Neuronal stem cell (in vitro differentiated cells): ENCODE data around the gene GRIK2.

ENCODE experiments used
- DNase-seq: peaks from one replicate; pipeline ENCODE4 v3.0.0-alpha.2; 2013; ENCODE audit warnings: low spot score
- H2AFZ ChIP-seq: one replicate; pipeline ENCODE4 v1.6.1; 2013; ENCODE audit warnings: mild to moderate bottlenecking, low read length, inconsistent platforms
- H2AK5ac ChIP-seq: 2 replicates; pipeline ENCODE4 v1.6.1; 2013; ENCODE audit warnings: low read depth, mild to moderate bottlenecking, inconsistent platforms, low read length, moderate library complexity, mixed read lengths
- H2BK120ac ChIP-seq: 2 replicates; pipeline ENCODE4 v1.6.1; 2013; ENCODE audit warnings: low read depth, mild to moderate bottlenecking, inconsistent platforms, low read length, moderate library complexity, mixed read lengths
- H2BK12ac ChIP-seq: one replicate; pipeline ENCODE4 v1.6.1; 2013; ENCODE audit warnings: low read length, inconsistent platforms
- H2BK15ac ChIP-seq: 2 replicates; pipeline ENCODE4 v1.6.1; 2013; ENCODE audit warnings: mild to moderate bottlenecking, low read length, inconsistent platforms, mixed read lengths
- H2BK5ac ChIP-seq: one replicate; pipeline ENCODE4 v1.6.1; 2013; ENCODE audit warnings: inconsistent platforms, mild to moderate bottlenecking, low read length, moderate library complexity
- H3K14ac ChIP-seq: one replicate; pipeline ENCODE4 v1.6.1; 2013; ENCODE audit warnings: low read length, inconsistent platforms
- H3K18ac ChIP-seq: 2 replicates; pipeline ENCODE4 v1.6.1; 2013; ENCODE audit warnings: low read length, inconsistent platforms
- H3K23ac ChIP-seq: 2 replicates; pipeline ENCODE4 v1.6.1; 2013; ENCODE audit warnings: low read depth, mild to moderate bottlenecking, mixed read lengths, low read length, inconsistent platforms; ENCODE audit not compliant: poor library complexity
- H3K27ac ChIP-seq: replicated peaks from 3 replicates; pipeline ENCODE4 v1.5.1; 2013; ENCODE audit warnings: low read length, inconsistent platforms
- H3K27me3 ChIP-seq, 3 experiments: 2 replicates each; pipeline ENCODE4 v1.6.1; 2013; ENCODE audit warnings: low read length in 3 of 3, mild to moderate bottlenecking in 2 of 3, inconsistent platforms in 1 of 3, low read depth in 1 of 3, mixed read lengths in 1 of 3, moderate library complexity in 1 of 3; ENCODE audit not compliant: control insufficient read depth in 3 of 3, insufficient read depth in 3 of 3
- H3K36me3 ChIP-seq, 2 donors: replicated peaks in 1 of 2; 2 replicates each; pipeline ENCODE4 v1.6.1; 2013; ENCODE audit warnings: low read length in 2 of 2; ENCODE audit not compliant: control insufficient read depth in 2 of 2, insufficient read depth in 2 of 2
- H3K4ac ChIP-seq: 2 replicates; pipeline ENCODE4 v1.6.1; 2013; ENCODE audit warnings: inconsistent platforms, mild to moderate bottlenecking, low read length, moderate library complexity
- H3K4me1 ChIP-seq, 2 donors: 1 replicate in 1 of 2; 2 replicates in 1 of 2; pipeline ENCODE4 v1.6.1; 2013; ENCODE audit warnings: low read length in 2 of 2, low read depth in 1 of 2; ENCODE audit not compliant: control insufficient read depth in 2 of 2, insufficient read depth in 1 of 2
- H3K4me2 ChIP-seq: one replicate; pipeline ENCODE4 v1.6.1; 2013; ENCODE audit warnings: mild to moderate bottlenecking, low read length, inconsistent platforms; ENCODE audit not compliant: insufficient read depth, poor library complexity, severe bottlenecking
- H3K4me3 ChIP-seq, 2 donors: 2 replicates each; pipeline ENCODE4 v1.5.1; 2013; ENCODE audit warnings: low read length in 2 of 2, mild to moderate bottlenecking in 2 of 2, inconsistent platforms in 1 of 2, moderate library complexity in 1 of 2
- H3K79me1 ChIP-seq: one replicate; pipeline ENCODE4 v1.6.1; 2013; ENCODE audit warnings: low read depth, mild to moderate bottlenecking, inconsistent platforms, low read length, moderate library complexity
- H3K9ac ChIP-seq: one replicate; pipeline ENCODE4 v1.6.1; 2013; ENCODE audit warnings: mild to moderate bottlenecking, low read depth, low read length, inconsistent platforms; ENCODE audit not compliant: poor library complexity
- H3K9me3 ChIP-seq, 2 donors: replicated peaks in 1 of 2; 2 replicates each; pipeline versions ENCODE3 to v1.6.1; 2013; ENCODE audit warnings: low read length in 2 of 2, mild to moderate bottlenecking in 2 of 2, inconsistent platforms in 1 of 2, low read depth in 1 of 2, mixed read lengths in 1 of 2, moderate library complexity in 1 of 2; ENCODE audit not compliant: control insufficient read depth in 2 of 2, insufficient read depth in 1 of 2
- H4K8ac ChIP-seq: one replicate; pipeline ENCODE4 v1.6.1; 2013; ENCODE audit warnings: low read depth, mild to moderate bottlenecking, inconsistent platforms, low read length, moderate library complexity
- H4K91ac ChIP-seq: one replicate; pipeline ENCODE4 v1.6.1; 2013; ENCODE audit warnings: low read length, low read depth, mild to moderate bottlenecking, inconsistent platforms; ENCODE audit not compliant: poor library complexity
- WGBS, 2 donors: extraction: QIAGEN DNeasy Blood & Tissue Kit; methylation state at CpG; one replicate each; pipeline ENCODE4 v1.1.7; 2013; ENCODE audit warnings: missing lambda C conversion rate in 2 of 2, mixed read lengths in 1 of 2; ENCODE audit not compliant: insufficient read length in 2 of 2, insufficient replicate concordance in 1 of 2; ENCODE audit errors: extremely low coverage in 2 of 2; 5-methylcytosine and 5-hydroxymethylcytosine counted together

Gene GRIK2

GRCh38 chr6:101443315-101443714 lies 49.8 kb downstream of the GRIK2 start:
- Histone ChIP-seq H3K9me3 (no peaks in the 10 kb centered on the region), H2AFZ (no peak overlapping the region), H2BK15ac (no peak overlapping the region), H3K14ac (no peak overlapping the region), H3K4me2 (no peak overlapping the region), H2AK5ac (no peak overlapping the region), H3K23ac (no peak overlapping the region), H3K18ac (no peak overlapping the region), H4K8ac (no peak overlapping the region), H3K4ac (no peak overlapping the region), H3K4me3 (no peak overlapping the region), H3K27ac (no peak overlapping the region), H3K4me1 (no peaks in the 10 kb centered on the region), H3K27me3 (no peaks in the 10 kb centered on the region), H3K79me1 (no peaks in the 10 kb centered on the region), H4K91ac (no peak overlapping the region), H3K9ac (no peak overlapping the region), H2BK12ac (no peak overlapping the region), H3K36me3 (no peaks in the 10 kb centered on the region), H2BK120ac (no peak overlapping the region), H2BK5ac (no peak overlapping the region)
- no peak for DNase-seq

- no peaks in the 10 kb centered on the region for H3K27me3 ChIP-seq
- H3K4me2 ChIP-seq = no peak overlapping the region
- H3K9ac ChIP-seq = no peak overlapping the region
- no peaks in the 10 kb centered on the region for H3K36me3 ChIP-seq
- no peak overlapping the region for H3K4ac ChIP-seq
- H3K27ac ChIP-seq = no peak overlapping the region
- no peaks in the 10 kb centered on the region for H3K9me3 ChIP-seq
- no peak overlapping the region for H2BK12ac ChIP-seq
- H2BK15ac ChIP-seq = no peak overlapping the region
- WGBS, 2 donors = no CpG with 5 or more reads among the region's 1 CpG
- H3K23ac ChIP-seq = no peak overlapping the region
- no peak for DNase-seq
- no peak overlapping the region for H4K91ac ChIP-seq
- no peak overlapping the region for H2AFZ ChIP-seq
- no peaks in the 10 kb centered on the region for H3K79me1 ChIP-seq
- no peak overlapping the region for H2BK120ac ChIP-seq
- no peak overlapping the region for H4K8ac ChIP-seq
- no peak overlapping the region for H3K14ac ChIP-seq
- H3K4me3 ChIP-seq = no peak overlapping the region
- no peak overlapping the region for H3K18ac ChIP-seq
- H2AK5ac ChIP-seq = no peak overlapping the region
- H3K4me1 ChIP-seq = no peaks in the 10 kb centered on the region
- H2BK5ac ChIP-seq = no peak overlapping the region
These were observed 51.2 kb downstream of the GRIK2 start for GRCh38 chr6:101444717-101445116.

- no peak overlapping the region for H2AFZ ChIP-seq
- H3K4me3 ChIP-seq = no peak overlapping the region
- no peak overlapping the region for H2BK120ac ChIP-seq
- no peak overlapping the region for H3K27ac ChIP-seq
- H3K4me1 ChIP-seq = no peaks in the 10 kb centered on the region
- H2BK5ac ChIP-seq = no peak overlapping the region
- H3K14ac ChIP-seq = no peak overlapping the region
- no peak overlapping the region for H4K91ac ChIP-seq
- no peaks in the 10 kb centered on the region for H3K36me3 ChIP-seq
- no peak overlapping the region for H3K4ac ChIP-seq
- H4K8ac ChIP-seq = no peak overlapping the region
- H2BK15ac ChIP-seq = no peak overlapping the region
- no peak overlapping the region for H3K4me2 ChIP-seq
- no peaks in the 10 kb centered on the region for H3K27me3 ChIP-seq
- WGBS, 2 donors = no CpG with 5 or more reads among the region's 2 CpGs
- H3K18ac ChIP-seq = no peak overlapping the region
- no peak overlapping the region for H3K9ac ChIP-seq
- no peak overlapping the region for H2AK5ac ChIP-seq
- no peaks in the 10 kb centered on the region for H3K9me3 ChIP-seq
- no peak for DNase-seq
- H3K23ac ChIP-seq = no peak overlapping the region
- H3K79me1 ChIP-seq = no peaks in the 10 kb centered on the region
- no peak overlapping the region for H2BK12ac ChIP-seq
These were observed 52.0 kb downstream of the GRIK2 start for GRCh38 chr6:101445527-101445926.

GRCh38 chr6:101450901-101451300 lies 57.4 kb downstream of the GRIK2 start:
- Histone ChIP-seq H3K4me3 (no peak overlapping the region), H3K4me2 (no peak overlapping the region), H3K79me1 (no peaks in the 10 kb centered on the region), H3K27me3 (no peaks in the 10 kb centered on the region), H3K23ac (no peak overlapping the region), H3K4ac (no peak overlapping the region), H2BK120ac (no peak overlapping the region), H3K18ac (no peak overlapping the region), H2AFZ (no peak overlapping the region), H3K9me3 (no peaks in the 10 kb centered on the region), H3K27ac (no peak overlapping the region), H3K9ac (no peak overlapping the region), H3K14ac (no peak overlapping the region), H2BK15ac (no peak overlapping the region), H2AK5ac (no peak overlapping the region), H2BK12ac (no peak overlapping the region), H2BK5ac (no peak overlapping the region), H3K36me3 (no peaks in the 10 kb centered on the region), H4K8ac (no peak overlapping the region), H4K91ac (no peak overlapping the region), H3K4me1 (peaks cover 0 to 3% of the 10 kb centered on the region in 2 donors)
- DNase-seq = no peak
- no CpG with 5 or more reads among the region's 5 CpGs for WGBS, 2 donors
